NB4 (cell line): ENCODE data around the gene TENM4.
"Not testable (repeated sequence)": the region's sequence is repeated elsewhere in the genome, so short reads cannot be mapped to it uniquely, and the experiment has no call there.

Experiments
- DNase-seq: peaks from one replicate; pipeline ENCODE4 v3.0.0; 2010; ENCODE audit warnings: low read depth
- H3K4me3 ChIP-seq: one replicate; pipeline ENCODE4 v1.5.1; 2011; ENCODE audit warnings: mild to moderate bottlenecking, low read depth, low read length, moderate library complexity
- MAX ChIP-seq: IDR thresholded peaks from 2 replicates; pipeline ENCODE4 v1.6.1; 2011; ENCODE audit warnings: low read depth, low read length
- MYC ChIP-seq: IDR thresholded peaks from 2 replicates; pipeline ENCODE4 v1.6.1; 2011; ENCODE audit warnings: low read depth, low read length
- POLR2A ChIP-seq: IDR thresholded peaks from 2 replicates; pipeline ENCODE4 v1.6.1; 2011; ENCODE audit warnings: mild to moderate bottlenecking; ENCODE audit not compliant: insufficient read length; ENCODE audit errors: extremely low read depth
- TF ChIP-seq, protein P1 (sequence below): IDR thresholded peaks from one replicate; pipeline ENCODE4 v1.5.1; 2012; ENCODE audit warnings: low read depth, low read length

TENM4 gene

DNA sequence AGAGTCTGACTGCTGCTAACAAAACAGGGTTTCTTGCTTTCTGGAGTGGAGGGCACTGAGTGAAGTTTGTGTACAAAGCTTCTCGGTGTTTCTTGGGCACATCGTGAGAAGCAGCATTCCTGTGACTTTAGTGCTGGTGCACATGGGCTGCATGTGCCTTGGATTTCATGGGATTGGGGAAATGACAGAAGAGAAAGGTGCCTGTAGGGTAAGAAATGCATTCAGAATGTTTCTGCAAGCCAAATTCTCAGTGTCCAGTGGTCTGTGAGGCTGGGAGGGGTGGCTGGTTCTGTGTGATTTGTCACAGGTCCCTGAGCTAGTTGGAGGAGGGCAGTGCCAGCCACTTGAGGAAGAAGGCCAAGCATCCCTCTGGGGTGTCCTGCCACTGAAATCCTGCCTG lies 462.0 kb downstream of the TENM4 start:
- DNase-seq, result no peak
- no peak for TF ChIP-seq MYC
- TF ChIP-seq, protein P1, sequence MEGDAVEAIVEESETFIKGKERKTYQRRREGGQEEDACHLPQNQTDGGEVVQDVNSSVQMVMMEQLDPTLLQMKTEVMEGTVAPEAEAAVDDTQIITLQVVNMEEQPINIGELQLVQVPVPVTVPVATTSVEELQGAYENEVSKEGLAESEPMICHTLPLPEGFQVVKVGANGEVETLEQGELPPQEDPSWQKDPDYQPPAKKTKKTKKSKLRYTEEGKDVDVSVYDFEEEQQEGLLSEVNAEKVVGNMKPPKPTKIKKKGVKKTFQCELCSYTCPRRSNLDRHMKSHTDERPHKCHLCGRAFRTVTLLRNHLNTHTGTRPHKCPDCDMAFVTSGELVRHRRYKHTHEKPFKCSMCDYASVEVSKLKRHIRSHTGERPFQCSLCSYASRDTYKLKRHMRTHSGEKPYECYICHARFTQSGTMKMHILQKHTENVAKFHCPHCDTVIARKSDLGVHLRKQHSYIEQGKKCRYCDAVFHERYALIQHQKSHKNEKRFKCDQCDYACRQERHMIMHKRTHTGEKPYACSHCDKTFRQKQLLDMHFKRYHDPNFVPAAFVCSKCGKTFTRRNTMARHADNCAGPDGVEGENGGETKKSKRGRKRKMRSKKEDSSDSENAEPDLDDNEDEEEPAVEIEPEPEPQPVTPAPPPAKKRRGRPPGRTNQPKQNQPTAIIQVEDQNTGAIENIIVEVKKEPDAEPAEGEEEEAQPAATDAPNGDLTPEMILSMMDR, result no peak
- no peak for TF ChIP-seq MAX
- TF ChIP-seq POLR2A, result no peak
- H3K4me3 ChIP-seq, result no peak overlapping the region

DNA sequence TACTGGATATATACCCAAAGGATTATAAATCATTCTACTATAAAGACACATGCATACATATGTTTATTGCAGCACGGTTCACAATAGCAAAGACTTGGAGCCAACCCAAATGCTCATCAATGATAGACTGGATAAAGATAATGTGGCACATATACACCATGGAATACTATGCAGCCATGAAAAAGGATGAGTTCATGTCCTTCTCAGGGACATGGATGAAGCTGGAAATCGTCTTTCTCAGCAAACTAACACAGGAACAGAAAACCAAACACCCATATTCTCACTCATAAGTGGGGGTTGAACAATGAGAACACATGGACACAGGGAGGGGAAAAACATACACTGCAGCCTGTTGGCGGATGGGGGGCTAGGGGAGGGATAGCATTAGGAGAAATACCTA lies 463.0 kb downstream of the TENM4 start:
- not testable (repeated sequence) for DNase-seq, H3K4me3 ChIP-seq

GRCh38 chr11:78977009-78977408 lies 463.8 kb downstream of the TENM4 start:
- TF ChIP-seq, protein P1, result no peak
- TF ChIP-seq MAX (no peak), MYC (no peak), POLR2A (no peak)
- no peak for DNase-seq

DNA sequence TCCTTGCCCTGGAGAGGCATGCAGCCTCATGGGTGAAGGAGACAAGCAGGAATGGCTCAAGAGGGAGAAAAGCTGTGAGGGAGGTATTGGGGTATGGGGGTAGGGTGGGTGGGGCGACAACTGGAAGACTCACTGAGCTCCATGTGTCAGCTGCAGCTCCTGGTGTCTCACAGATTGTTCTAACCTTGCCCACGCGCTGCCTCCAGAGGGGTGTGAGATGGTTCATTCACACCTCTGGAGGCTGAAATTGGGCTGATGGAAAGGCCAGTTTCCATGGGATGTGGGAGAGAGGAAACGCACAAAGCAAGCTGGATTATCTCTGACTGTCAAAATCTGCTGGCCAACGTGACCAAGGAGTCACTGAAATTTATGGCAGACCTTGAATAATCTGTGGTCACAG lies 465.7 kb downstream of the TENM4 start:
- no peak for DNase-seq
- no peak overlapping the region for H3K4me3 ChIP-seq
- TF ChIP-seq, protein P1, result no peak
- TF ChIP-seq MAX, result no peak
- TF ChIP-seq MYC, result no peak
- no peak for TF ChIP-seq POLR2A

More at GRCh38 chr11:78977009-78977408, 463.8 kb downstream of the TENM4 start:
- no peak overlapping the region for H3K4me3 ChIP-seq

DNA sequence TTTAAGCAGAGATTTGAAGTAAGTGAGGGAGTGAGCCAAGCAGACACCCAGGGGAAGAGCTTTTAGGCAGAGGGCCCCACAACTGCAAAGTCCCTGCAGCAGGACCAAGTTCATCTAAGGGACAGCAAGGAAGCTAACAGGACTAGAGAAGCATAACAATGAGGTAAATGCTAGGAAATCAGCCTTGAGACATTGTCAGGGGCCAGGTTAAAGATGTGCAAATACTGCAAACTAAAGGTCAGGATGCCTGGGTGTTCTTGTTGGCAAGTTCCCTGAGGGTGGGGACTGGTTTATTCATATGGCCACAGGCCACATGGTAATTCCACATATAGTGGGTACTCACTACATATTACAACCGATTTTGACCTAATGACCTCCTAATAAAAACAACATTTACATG lies 467.0 kb downstream of the TENM4 start:
- DNase-seq, result no peak
- TF ChIP-seq POLR2A (no peak), MYC (no peak), MAX (no peak)
- TF ChIP-seq, protein P1, result no peak
- H3K4me3 ChIP-seq, result no peak overlapping the region

DNA sequence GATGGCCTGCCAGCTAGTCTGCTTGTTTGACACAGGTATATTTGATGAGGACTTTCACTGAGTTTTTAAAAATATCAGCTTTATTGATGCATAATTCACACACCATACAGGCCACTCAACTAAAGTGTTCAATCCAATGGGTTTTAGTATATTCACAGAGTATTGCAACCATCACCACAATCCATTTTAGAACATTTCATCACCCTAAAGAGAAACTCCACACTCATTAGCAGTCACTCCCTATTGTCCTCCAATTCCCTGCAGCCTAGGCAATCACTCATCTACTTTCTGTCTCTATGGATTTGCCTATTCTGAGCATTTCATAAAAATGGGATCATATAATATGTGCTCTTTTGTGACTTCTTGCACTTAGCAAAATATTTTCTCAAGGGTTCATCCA lies 468.2 kb downstream of the TENM4 start:
- no peak overlapping the region for H3K4me3 ChIP-seq
- no peak for DNase-seq
- no peak for TF ChIP-seq MAX
- TF ChIP-seq MYC, result no peak
- no peak for TF ChIP-seq POLR2A
- TF ChIP-seq, protein P1, result no peak
